ENCODE results near the gene PRKACA. TPM values are rescaled to one million over a fixed set of nuclear protein-coding genes. Genes with fewer than 3 reads are reported as not detected.

PRKACA gene
- total RNA-seq, 1 experiment from 2014 or later, result 56.7 TPM

- no peak overlapping the region for H3K27ac ChIP-seq (ENCODE audit: low read depth, low read length, poor library complexity, severe bottlenecking)
- no peaks in the 10 kb centered on the region for H3K9me3 ChIP-seq (ENCODE audit: low read depth, low read length, poor library complexity, severe bottlenecking)
- peaks cover 12% of the 10 kb centered on the region for H3K4me1 ChIP-seq (ENCODE audit: insufficient read depth, low read length, poor library complexity, severe bottlenecking)
- POLR2A ChIA-PET (ENCODE audit: low non-redundant PET), result interaction anchor here (0.6 kb wide), 1 partner anchor 13 kb away, joined by 8 read pairs; no protein-coding TSS in a partner anchor
- intact Hi-C loops (cut with micrococcal nuclease; ENCODE audit: unreplicated experiment), result no loop called here
- H3K4me3 ChIP-seq (ENCODE audit: low read depth, low read length, poor library complexity, severe bottlenecking), result no peak overlapping the region
- BruUV-seq (replicated peaks), result no TSS peak
- H3K27me3 ChIP-seq (replicated peaks; ENCODE audit: insufficient read depth, low read depth, low read length, poor library complexity), result no peaks in the 10 kb centered on the region
- no peaks in the 10 kb centered on the region for H3K36me3 ChIP-seq (ENCODE audit: insufficient read depth, low read length, poor library complexity, severe bottlenecking)
- CTCF ChIA-PET, result interaction anchor here (1.3 kb wide), 1 partner anchor 9 kb away, joined by 4 read pairs; no protein-coding TSS in a partner anchor
- DNase-seq (ENCODE audit: low spot score), result no peak
- TF ChIP-seq CTCF (conservative IDR thresholded peaks at IDR 0.05; ENCODE audit: low read depth, low read length) (no peak), EZH2 (IDR thresholded peaks at IDR 0.05; ENCODE audit: borderline replicate concordance, low read depth, low read length, poor library complexity, severe bottlenecking) (no peak)
Measured at GRCh38 chr19:14056069-14056666, 61.4 kb downstream of the PRKACA start.

GRCh38 chr19:14055396-14055795, 62.2 kb downstream of the PRKACA start:
- Histone ChIP-seq H3K27me3 (replicated peaks; ENCODE audit: insufficient read depth, low read depth, low read length, poor library complexity) (no peaks in the 10 kb centered on the region), H3K36me3 (ENCODE audit: insufficient read depth, low read length, poor library complexity, severe bottlenecking) (no peaks in the 10 kb centered on the region), H3K27ac (ENCODE audit: low read depth, low read length, poor library complexity, severe bottlenecking) (no peak overlapping the region), H3K4me1 (ENCODE audit: insufficient read depth, low read length, poor library complexity, severe bottlenecking) (peaks cover 12% of the 10 kb centered on the region), H3K4me3 (ENCODE audit: low read depth, low read length, poor library complexity, severe bottlenecking) (no peak overlapping the region), H3K9me3 (ENCODE audit: low read depth, low read length, poor library complexity, severe bottlenecking) (no peaks in the 10 kb centered on the region)
- POLR2A ChIA-PET (ENCODE audit: low non-redundant PET), result no interaction called here
- BruUV-seq (replicated peaks), result no TSS peak
- TF ChIP-seq CTCF (conservative IDR thresholded peaks at IDR 0.05; ENCODE audit: low read depth, low read length) (no peak), EZH2 (IDR thresholded peaks at IDR 0.05; ENCODE audit: borderline replicate concordance, low read depth, low read length, poor library complexity, severe bottlenecking) (no peak)
- no peak for DNase-seq (ENCODE audit: low spot score)
- intact Hi-C loops (cut with micrococcal nuclease; ENCODE audit: unreplicated experiment), result no loop called here
- CTCF ChIA-PET, result no interaction called here

GRCh38 chr19:14054721-14055120, 62.8 kb downstream of the PRKACA start:
- intact Hi-C loops (cut with micrococcal nuclease; ENCODE audit: unreplicated experiment), result no loop called here
- CTCF ChIA-PET, result no interaction called here
- Histone ChIP-seq H3K9me3 (ENCODE audit: low read depth, low read length, poor library complexity, severe bottlenecking) (no peaks in the 10 kb centered on the region), H3K27ac (ENCODE audit: low read depth, low read length, poor library complexity, severe bottlenecking) (no peak overlapping the region), H3K27me3 (replicated peaks; ENCODE audit: insufficient read depth, low read depth, low read length, poor library complexity) (no peaks in the 10 kb centered on the region), H3K36me3 (ENCODE audit: insufficient read depth, low read length, poor library complexity, severe bottlenecking) (no peaks in the 10 kb centered on the region), H3K4me1 (ENCODE audit: insufficient read depth, low read length, poor library complexity, severe bottlenecking) (peaks cover 12% of the 10 kb centered on the region), H3K4me3 (ENCODE audit: low read depth, low read length, poor library complexity, severe bottlenecking) (no peak overlapping the region)
- no peak for DNase-seq (ENCODE audit: low spot score)
- POLR2A ChIA-PET (ENCODE audit: low non-redundant PET), result no interaction called here
- BruUV-seq (replicated peaks), result no TSS peak
- no peak for TF ChIP-seq CTCF (conservative IDR thresholded peaks at IDR 0.05; ENCODE audit: low read depth, low read length)
- TF ChIP-seq EZH2 (IDR thresholded peaks at IDR 0.05; ENCODE audit: borderline replicate concordance, low read depth, low read length, poor library complexity, severe bottlenecking), result no peak

All from A673 (cell line).